Measurements from ENCODE around the gene CMPK2. TPM values are rescaled to one million over a fixed set of nuclear protein-coding genes. Genes with fewer than 3 reads are reported as not detected.

CMPK2 gene
- total and polyA plus RNA-seq, 9 of the 15 experiments (the other 6 are each of a cell fraction or from before 2014, with no cell fraction given), result 2.6 to 10.5 (median 5.0) TPM

- TF ChIP-seq ZNF766 (CRISPR knock-in tag; conservative IDR thresholded peaks at IDR 0.05), result peak; percentile 81
- no peak for TF ChIP-seq POLR2G (IDR thresholded peaks at IDR 0.05; ENCODE audit: low read depth, low read length)
- TF ChIP-seq, protein P1, sequence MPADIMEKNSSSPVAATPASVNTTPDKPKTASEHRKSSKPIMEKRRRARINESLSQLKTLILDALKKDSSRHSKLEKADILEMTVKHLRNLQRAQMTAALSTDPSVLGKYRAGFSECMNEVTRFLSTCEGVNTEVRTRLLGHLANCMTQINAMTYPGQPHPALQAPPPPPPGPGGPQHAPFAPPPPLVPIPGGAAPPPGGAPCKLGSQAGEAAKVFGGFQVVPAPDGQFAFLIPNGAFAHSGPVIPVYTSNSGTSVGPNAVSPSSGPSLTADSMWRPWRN (IDR thresholded peaks at IDR 0.05; ENCODE audit: low read depth), result peak; percentile 93
- TF ChIP-seq PATZ1 (CRISPR knock-in tag; IDR thresholded peaks at IDR 0.05; ENCODE audit: borderline replicate concordance), result no peak
- peak; percentile 93 for TF ChIP-seq GATA2 (CRISPR knock-in tag; IDR thresholded peaks at IDR 0.05)
- no peak for TF ChIP-seq ZNF347 (CRISPR knock-in tag; IDR thresholded peaks at IDR 0.05; ENCODE audit: low read depth)
- TF ChIP-seq ZNF830 (CRISPR knock-in tag; IDR thresholded peaks at IDR 0.05), result no peak
- no peak for TF ChIP-seq SMARCB1 (IDR thresholded peaks at IDR 0.05; ENCODE audit: insufficient read length, low read depth)
- TF ChIP-seq FOXK2 (conservative IDR thresholded peaks at IDR 0.05 in 1 of 2, IDR thresholded peaks at IDR 0.05 in 1 of 2; ENCODE audit: low read depth in 2 of 2), result peak; percentile 57 to 82
- TF ChIP-seq TFAM (CRISPR knock-in tag; conservative IDR thresholded peaks at IDR 0.05), result no peak
- TF ChIP-seq MEIS2 (IDR thresholded peaks at IDR 0.05; ENCODE audit: partially characterized antibody), result peak; percentile 79
- no peak for TF ChIP-seq SMC3 (conservative IDR thresholded peaks at IDR 0.05; ENCODE audit: insufficient read depth, low read depth, low read length)
- TF ChIP-seq ZNF717 (CRISPR knock-in tag; IDR thresholded peaks at IDR 0.05), result no peak
- TF ChIP-seq BRF2 (IDR thresholded peaks at IDR 0.05; ENCODE audit: borderline replicate concordance, insufficient read depth, insufficient read length), result no peak
- TF ChIP-seq NR4A1 (CRISPR knock-in tag; IDR thresholded peaks at IDR 0.05), result no peak
- no peak for TF ChIP-seq NR4A1 (tag; IDR thresholded peaks at IDR 0.05)
- no peak for TF ChIP-seq THAP7 (CRISPR knock-in tag; IDR thresholded peaks at IDR 0.05)
- TF ChIP-seq ZNF398 (CRISPR knock-in tag; IDR thresholded peaks at IDR 0.05), result no peak
- TF ChIP-seq HMGN3 (IDR thresholded peaks at IDR 0.05; ENCODE audit: borderline replicate concordance, extremely low read depth, insufficient read length, low read depth, low read length), result peak; percentile 73
- TF ChIP-seq HNRNPUL1 (IDR thresholded peaks at IDR 0.05; ENCODE audit: low read length), result no peak
- TF ChIP-seq JUNB (CRISPR knock-in tag; conservative IDR thresholded peaks at IDR 0.05), result no peak
Observed at GRCh38 chr2:6909431-6910385, 44.0 kb upstream of the CMPK2 start (continued).

Data from K562 (cell line).